Body of pancreas (tissue), 4 donors: Measurements from ENCODE around the gene SSR1. TPM values are rescaled to one million over a fixed set of nuclear protein-coding genes. Genes with fewer than 3 reads are reported as not detected.

Source experiments
- ATAC-seq: fragments of 150-250 bp; one replicate; pipeline ENCODE4 v1.9.1; 2016
- DNase-seq, 4 donors: peaks; one replicate each; pipeline ENCODE4 v3.0.0-alpha.2; 2019
- H3K27ac ChIP-seq, 4 donors: fragments of 200-600 bp; sonication (generic); 1 replicate in 3 of 4; 2 replicates in 1 of 4; pipeline versions ENCODE4 v1.5.1 to v1.6.1; 2016 to 2019; ENCODE audit warnings: mild to moderate bottlenecking in 1 of 4, mixed read lengths in 1 of 4, moderate library complexity in 1 of 4
- H3K27me3 ChIP-seq, 2 donors: fragments of 200-600 bp; sonication (generic); one replicate each; pipeline ENCODE4 v1.6.0; 2016; ENCODE audit warnings: mild to moderate bottlenecking in 1 of 2
- H3K36me3 ChIP-seq, 2 donors: fragments of 200-600 bp; sonication (generic); replicated peaks in 1 of 2; 2 replicates each; pipeline ENCODE4 v1.5.1; 2016; ENCODE audit warnings: low read depth in 2 of 2; ENCODE audit not compliant: insufficient read depth in 1 of 2
- H3K4me1 ChIP-seq: fragments of 200-600 bp; sonication (generic); one replicate; pipeline ENCODE4 v1.6.0; 2016
- H3K4me3 ChIP-seq, 2 donors: fragments of 200-600 bp; sonication (generic); 1 replicate in 1 of 2; 2 replicates in 1 of 2; pipeline ENCODE4 v1.5.1; 2016 to 2019
- H3K9me3 ChIP-seq, 3 donors: fragments of 200-600 bp; sonication (generic); 1 replicate in 2 of 3; 2 replicates in 1 of 3; pipeline ENCODE4 v1.5.1; 2016
- POLR2A ChIP-seq, 3 donors: fragments of 450-650 bp; IDR thresholded peaks; one replicate each; pipeline ENCODE4 v1.6.1; 2016; ENCODE audit warnings: antibody characterized with exemption in 3 of 3, mild to moderate bottlenecking in 2 of 3
- WGBS, 2 donors: methylation state at CpG; one replicate each; pipeline ENCODE4 v1.1.5; 2017; 5-methylcytosine and 5-hydroxymethylcytosine counted together
- intact Hi-C: fragments of 100-400 bp; cut with DNase I; formaldehyde crosslinking; loops from one replicate; pipeline ENCODE4 v1.15.1; 2023
- total RNA-seq, 2 donors: library from RNA; depleted of rRNA; stranded (reverse); fragments of >200 nt; gene quantifications; one replicate each; pipeline ENCODE4 v1.1.0, GENCODE V29; 2016
- TF ChIP-seq, protein P1 (sequence below), 7 experiments: fragments of 450-650 bp in 4 of 7; fragments of 200-600 bp in 3 of 7; sonication (generic) in 3 of 7; IDR thresholded peaks; one replicate each; pipeline ENCODE4 v1.5.1; 2016 to 2019; ENCODE audit warnings: antibody characterized with exemption in 7 of 7

SSR1 gene
- total RNA-seq, 2 donors from 2014 or later, result 50.1 TPM

DNA sequence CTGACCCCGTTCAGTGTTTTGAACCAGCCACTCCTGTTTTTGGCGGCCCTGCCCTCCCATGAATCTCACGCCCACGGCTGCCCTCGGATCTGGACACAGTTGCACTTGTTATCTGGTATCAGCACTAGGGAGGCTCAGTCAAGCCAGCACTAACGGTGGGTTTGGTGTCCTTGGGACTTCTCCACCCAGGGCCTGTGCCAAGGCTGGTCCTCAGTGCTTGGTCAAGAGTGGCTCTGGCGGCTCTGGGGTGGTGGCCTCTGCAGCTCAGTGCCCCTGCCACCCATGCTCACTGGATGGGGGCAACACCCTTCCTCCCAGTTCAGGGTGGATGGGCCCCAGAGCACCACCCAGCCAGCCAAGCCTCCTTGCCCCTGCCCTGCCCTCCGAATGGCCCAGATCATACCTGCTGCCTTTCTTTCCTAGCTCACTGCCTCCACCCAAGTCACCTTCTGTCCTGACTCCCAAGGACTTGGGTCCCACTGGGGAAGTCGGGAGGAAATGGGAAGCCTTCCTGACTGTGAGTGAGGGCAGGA is 54.7 kb downstream of the SSR1 start:
- intact Hi-C loops, result no loop called here
- DNase-seq, result peak in 1 of 4 donors; percentile 5
- no peak overlapping the region for H3K27ac ChIP-seq
- no peak for ATAC-seq
- H3K4me1 ChIP-seq, result peaks cover 18% of the 10 kb centered on the region
- no peaks in the 10 kb centered on the region for H3K36me3 ChIP-seq
- TF ChIP-seq, protein P1, sequence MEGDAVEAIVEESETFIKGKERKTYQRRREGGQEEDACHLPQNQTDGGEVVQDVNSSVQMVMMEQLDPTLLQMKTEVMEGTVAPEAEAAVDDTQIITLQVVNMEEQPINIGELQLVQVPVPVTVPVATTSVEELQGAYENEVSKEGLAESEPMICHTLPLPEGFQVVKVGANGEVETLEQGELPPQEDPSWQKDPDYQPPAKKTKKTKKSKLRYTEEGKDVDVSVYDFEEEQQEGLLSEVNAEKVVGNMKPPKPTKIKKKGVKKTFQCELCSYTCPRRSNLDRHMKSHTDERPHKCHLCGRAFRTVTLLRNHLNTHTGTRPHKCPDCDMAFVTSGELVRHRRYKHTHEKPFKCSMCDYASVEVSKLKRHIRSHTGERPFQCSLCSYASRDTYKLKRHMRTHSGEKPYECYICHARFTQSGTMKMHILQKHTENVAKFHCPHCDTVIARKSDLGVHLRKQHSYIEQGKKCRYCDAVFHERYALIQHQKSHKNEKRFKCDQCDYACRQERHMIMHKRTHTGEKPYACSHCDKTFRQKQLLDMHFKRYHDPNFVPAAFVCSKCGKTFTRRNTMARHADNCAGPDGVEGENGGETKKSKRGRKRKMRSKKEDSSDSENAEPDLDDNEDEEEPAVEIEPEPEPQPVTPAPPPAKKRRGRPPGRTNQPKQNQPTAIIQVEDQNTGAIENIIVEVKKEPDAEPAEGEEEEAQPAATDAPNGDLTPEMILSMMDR (IDR thresholded peaks at IDR 0.05), result no peak
- TF ChIP-seq POLR2A (IDR thresholded peaks at IDR 0.05), result no peak
- WGBS, 2 donors, result 57 to 73% methylated on average over 8 to 9 of the region's 9 CpGs
- no peak overlapping the region for H3K4me3 ChIP-seq
- H3K9me3 ChIP-seq, result no peaks in the 10 kb centered on the region
- H3K27me3 ChIP-seq, result no peaks in the 10 kb centered on the region

DNA sequence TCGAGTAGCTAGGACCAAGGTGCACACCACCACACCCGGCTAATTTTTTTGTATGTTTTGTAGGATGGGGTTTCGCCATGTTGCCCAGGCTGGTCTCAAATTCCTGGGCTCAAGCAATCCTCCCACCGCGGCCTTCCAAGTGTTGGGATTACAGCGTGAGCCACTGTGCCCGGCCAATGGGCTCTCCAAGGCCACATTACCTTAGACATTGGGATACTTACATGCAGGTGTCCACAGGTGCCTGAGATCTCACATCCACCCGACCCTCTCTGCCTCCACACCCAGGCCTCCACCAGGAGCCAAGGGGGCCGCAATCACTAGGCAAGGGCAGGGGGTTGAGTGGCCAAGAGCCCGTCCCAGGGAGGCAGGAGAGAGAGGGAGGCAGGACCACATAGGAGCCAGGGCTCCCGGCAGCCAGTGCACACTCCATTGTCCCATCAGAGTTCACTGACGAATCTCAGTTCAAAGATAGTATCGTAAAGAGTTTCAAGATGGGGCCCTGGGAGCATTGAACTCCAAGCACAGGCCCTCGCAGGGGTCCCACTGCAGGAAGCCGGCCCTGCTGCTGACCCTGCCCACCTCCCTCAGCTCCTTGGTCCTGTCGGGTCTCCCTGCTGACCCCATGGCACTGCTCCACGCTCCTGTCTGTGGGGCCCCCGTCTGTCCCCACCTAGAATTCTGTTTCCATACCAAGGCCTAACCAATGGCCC is 55.3 kb downstream of the SSR1 start:
- intact Hi-C loops, result no loop called here
- Histone ChIP-seq H3K27ac (no peak overlapping the region), H3K36me3 (no peaks in the 10 kb centered on the region), H3K4me1 (peaks cover 18% of the 10 kb centered on the region), H3K4me3 (no peak overlapping the region), H3K9me3 (no peaks in the 10 kb centered on the region), H3K27me3 (no peaks in the 10 kb centered on the region)
- TF ChIP-seq, protein P1 (IDR thresholded peaks at IDR 0.05), result no peak
- TF ChIP-seq POLR2A (IDR thresholded peaks at IDR 0.05), result no peak
- DNase-seq (no peak), ATAC-seq (no peak)
- WGBS, 2 donors, result 92 to 95% methylated on average over 13 to 18 of the region's 18 CpGs

DNA sequence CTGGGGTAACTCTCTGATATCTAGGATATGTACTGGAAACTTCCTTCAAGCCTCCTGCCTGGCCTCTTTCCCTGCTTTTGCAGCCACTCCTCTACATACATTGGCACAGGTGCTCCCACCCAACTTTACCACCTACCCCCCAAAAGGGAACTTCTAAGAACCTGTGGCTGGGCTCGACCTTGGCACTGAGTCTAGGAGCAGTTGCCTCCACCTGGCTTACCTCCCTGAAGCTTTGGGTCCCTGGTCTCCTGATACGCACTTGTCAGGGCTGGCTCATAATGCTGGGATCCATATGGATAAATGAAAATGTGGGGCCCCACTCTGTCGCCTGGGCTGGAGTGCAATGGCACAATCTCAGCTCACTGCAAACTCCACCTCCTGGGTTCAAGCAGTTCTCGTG is 56.2 kb downstream of the SSR1 start:
- ATAC-seq, result no peak
- WGBS, 2 donors, result 79 to 89% methylated on average over 4 of the region's 4 CpGs
- Histone ChIP-seq H3K36me3 (peaks cover 0 to 3% of the 10 kb centered on the region in 2 donors), H3K4me1 (peaks cover 13% of the 10 kb centered on the region), H3K27ac (no peak overlapping the region), H3K27me3 (no peaks in the 10 kb centered on the region), H3K4me3 (no peak overlapping the region), H3K9me3 (no peaks in the 10 kb centered on the region)
- no peak for DNase-seq
- no peak for TF ChIP-seq POLR2A (IDR thresholded peaks at IDR 0.05)
- TF ChIP-seq, protein P1 (IDR thresholded peaks at IDR 0.05), result no peak
- intact Hi-C loops, result no loop called here

DNA sequence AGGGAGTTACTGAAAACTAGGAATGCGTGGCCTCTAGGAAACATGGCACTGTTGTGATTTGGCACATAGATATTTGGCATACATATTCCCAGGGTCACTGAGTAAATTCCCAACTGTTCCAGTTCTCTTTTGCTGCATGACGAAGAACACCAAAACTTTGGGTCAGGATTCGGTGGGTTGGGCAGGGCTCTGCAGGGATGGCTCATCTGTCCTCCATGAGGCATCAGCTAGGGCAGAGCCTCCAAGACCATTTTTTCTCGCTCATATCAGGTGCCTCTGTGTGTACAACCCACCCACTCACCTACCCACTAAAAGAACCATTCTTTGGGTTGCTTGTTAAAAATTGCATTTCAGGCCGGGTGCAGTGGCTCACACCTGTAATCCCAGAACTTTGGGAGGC is 57.1 kb downstream of the SSR1 start:
- no peak for TF ChIP-seq POLR2A (IDR thresholded peaks at IDR 0.05)
- TF ChIP-seq, protein P1 (IDR thresholded peaks at IDR 0.05), result no peak
- no peak overlapping the region for H3K4me3 ChIP-seq
- H3K36me3 ChIP-seq, result peaks cover 0 to 3% of the 10 kb centered on the region in 2 donors
- DNase-seq (no peak), ATAC-seq (no peak)
- WGBS, 2 donors, result 94 to 96% methylated on average over 5 of the region's 5 CpGs
- intact Hi-C loops, result no loop called here
- H3K27ac ChIP-seq, result peak overlapping the region in 1 of 4 donors; percentile 74
- peaks cover 7% of the 10 kb centered on the region for H3K4me1 ChIP-seq
- H3K9me3 ChIP-seq, result no peaks in the 10 kb centered on the region
- H3K27me3 ChIP-seq, result no peaks in the 10 kb centered on the region
